ENCODE results near the gene ALKAL2. TPM values are rescaled to one million over a fixed set of nuclear protein-coding genes. Genes with fewer than 3 reads are reported as not detected.

Gene ALKAL2
- polyA plus RNA-seq, 12 donors, result 0.57 to 2.1 (median 1.3) TPM; not detected in 2

GRCh38 chr2:295090-295489, 7.2 kb upstream of the ALKAL2 start:
- no peak for DNase-seq

- peak; percentile 86 for DNase-seq
Observed at GRCh38 chr2:290090-290722, 2.3 kb upstream of the ALKAL2 start.

DNA sequence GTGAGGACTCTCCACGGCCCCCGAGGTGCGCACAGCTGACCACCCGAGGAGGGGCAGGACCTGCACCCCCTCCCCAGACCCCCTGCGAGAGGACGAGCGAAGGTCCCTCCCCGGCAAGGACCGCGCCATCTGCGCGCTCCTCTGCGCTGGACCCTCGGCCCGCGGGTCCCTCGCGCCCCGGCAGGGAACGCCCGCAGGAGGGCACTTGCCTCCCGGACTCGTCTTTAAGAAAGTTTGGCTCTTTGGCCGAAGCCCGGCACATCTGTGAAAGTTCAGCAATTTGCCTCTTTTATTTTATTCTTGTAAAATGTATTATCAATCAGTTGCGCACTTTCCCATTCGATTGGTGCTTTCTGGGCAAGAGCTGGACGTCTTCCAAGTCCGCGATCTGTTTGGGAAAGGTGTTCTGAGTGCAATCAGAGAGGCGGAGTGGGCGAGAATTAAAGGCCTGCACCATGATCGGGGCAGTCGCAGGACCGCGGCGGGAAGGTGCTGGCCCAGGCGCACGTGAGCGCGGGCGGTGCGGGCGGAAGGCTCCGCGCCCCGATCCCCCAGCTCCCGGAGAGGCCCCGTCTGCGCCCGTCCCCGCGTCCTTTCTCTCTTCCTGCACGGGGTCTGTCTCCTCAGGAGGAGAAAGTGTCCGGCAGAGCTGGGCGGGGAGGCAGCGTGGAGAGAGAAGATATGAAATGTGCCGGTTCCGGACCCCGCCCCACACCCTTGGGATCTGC, 1.6 kb upstream of the ALKAL2 start:
- peak; percentile 17 for DNase-seq

DNA sequence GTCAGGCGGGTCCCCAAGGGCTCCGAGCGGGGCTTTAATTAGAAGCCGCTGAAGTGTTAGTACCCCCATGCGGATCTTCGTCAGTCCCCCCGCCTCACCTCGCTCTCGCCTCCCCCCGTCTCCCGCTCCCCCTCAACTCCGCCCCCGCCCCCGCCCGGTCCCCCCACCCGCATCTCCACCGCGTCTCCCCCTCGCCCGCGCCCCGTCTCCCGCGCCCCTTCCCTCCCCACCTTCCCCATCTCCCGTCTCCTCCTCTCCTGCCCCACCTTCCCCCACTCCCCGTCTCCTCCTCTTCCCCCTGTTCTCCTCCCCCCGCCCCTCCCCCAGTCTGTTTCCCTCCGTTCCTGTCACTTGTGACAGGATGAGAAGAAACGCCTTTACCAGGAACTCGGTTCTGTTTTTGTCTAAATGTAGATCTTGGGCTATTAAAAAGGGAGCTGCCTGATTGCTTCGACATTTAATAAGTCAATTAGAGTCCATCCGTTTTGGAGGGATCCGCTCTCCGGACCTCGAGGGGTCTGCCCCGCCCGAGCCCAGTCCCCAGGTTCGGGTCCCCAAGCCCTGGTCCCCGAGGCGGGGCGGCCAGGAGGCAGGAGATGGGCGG, 969 bp upstream of the ALKAL2 start:
- DNase-seq, result no peak

GRCh38 chr2:287471-287885, 413 bp downstream of the ALKAL2 start:
- peak; percentile 31 for DNase-seq

- no peak for DNase-seq
Observed at GRCh38 chr2:286774-287392, 1.0 kb downstream of the ALKAL2 start.

- DNase-seq, result no peak
Observed at GRCh38 chr2:286035-286434, 1.9 kb downstream of the ALKAL2 start.

DNA sequence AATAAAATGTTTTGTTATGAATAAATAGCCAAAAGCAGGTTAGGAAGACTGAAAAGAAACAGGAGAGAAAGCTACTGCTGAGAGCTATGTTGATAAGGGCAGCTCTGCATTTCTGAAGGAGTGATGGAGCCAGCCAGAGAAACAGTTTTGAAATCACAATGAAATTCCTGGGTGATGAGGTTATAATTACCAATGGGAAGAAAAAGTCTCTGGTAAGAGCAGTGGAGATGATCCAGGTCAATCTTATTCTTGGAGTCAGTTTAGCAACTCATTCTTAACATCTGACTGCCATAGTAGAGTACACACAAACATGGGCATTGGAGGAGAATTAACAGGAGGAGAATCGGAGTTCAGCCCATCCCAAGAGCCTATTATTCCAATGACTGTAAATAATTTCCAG, 2.4 kb downstream of the ALKAL2 start:
- no peak for DNase-seq

GRCh38 chr2:284896-285492, 2.9 kb downstream of the ALKAL2 start:
- DNase-seq, result no peak

DNA sequence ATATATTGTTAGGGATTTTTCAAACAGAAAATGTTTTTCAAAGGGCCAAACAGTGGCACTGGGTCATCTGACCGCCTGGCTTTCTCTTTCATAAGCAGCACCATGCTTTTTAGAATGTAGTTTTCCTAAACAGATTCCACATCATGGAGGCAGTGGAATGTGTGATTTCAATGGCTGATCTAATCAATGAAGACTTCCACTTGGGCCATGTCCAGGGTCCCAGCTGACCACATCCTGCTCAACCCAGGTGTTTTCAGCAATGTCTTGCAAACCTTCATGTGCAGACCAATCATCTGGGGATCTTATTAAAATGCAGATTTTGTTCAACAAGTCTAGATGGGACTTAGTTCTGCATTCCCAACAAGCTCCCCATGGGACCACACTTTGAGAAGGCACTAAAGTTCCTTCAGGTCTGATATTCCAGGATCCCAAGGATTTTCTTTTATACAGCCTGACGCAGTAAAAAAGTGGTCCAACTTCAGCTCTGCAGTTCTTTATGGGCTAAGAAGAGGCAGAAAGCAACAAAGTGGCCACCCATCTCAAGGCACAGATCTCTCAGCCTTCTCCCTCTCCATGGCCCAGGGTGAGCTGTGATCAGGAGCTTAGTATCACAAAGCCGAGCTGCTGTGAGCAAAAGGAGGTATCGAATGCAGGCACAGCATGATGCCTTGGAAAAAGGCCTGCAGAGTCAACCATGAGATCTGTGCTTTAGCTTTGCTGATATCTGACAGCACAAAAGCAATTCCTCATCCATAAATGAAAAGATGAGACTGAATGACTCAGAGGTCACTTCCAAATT, 3.7 kb downstream of the ALKAL2 start:
- DNase-seq, result no peak

DNA sequence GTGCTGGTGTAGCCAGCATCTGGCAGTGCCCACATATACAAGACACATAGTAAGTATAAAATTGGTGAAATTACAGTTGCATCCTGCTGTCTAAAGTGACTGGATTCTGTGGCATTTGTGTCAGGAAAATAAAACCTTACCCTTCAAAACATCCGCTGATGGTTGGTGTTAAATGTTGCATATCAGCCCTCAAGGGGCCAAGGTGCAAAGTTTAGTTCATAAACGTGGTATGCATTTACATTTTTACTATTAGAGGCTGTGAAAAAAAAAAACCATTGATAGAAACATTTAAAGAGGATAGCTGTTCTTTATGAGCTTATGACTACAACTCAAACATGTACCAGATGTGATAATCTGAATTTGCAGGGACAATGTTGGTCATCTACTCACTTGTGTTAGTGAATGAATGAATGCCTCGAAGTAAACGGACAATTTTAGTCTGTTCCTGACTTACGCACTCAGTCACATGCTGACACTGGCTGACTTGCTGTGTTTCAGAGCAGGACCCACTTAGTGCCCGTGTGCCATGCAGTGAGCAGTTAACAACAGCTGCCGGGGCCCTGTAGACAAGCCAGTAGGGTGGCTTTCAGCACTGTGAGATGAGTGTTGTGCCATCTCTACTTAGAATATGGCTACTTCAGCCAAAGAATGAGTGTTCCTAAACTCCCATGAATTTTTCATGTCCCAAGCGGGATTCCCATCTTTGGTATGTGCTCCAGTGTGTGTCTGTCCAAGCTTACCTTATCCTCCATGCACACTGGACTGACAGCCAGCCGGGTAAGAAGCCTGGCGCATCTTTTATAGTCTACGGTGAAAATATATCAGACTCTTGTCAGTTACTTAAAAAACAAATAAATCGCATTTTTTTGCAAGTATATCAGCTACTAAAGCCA, 5.3 kb downstream of the ALKAL2 start:
- DNase-seq, result no peak

GRCh38 chr2:281381-281780, 6.5 kb downstream of the ALKAL2 start:
- no peak for DNase-seq

DNA sequence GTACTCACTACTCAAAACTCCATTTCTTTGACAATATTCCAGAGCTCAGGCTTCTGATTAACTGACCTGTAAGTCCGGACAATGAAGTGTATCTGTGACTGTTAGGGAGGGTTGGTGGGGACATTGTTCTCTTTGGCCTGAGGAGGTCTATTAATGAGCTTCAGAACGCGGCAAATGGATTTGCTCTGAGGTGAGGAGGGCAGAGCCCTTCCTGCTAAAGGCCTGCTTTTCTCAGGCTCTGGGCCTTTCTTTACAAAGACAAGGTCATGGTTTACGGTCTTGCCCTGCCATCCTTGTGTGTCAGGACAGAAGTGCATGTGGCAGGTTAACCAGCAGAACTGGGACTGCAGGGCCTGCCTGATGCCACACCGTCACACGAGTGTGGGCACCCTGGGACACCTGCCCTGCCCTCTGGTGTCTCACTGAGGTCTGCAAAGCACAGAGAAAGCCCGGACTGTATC, 7.2 kb downstream of the ALKAL2 start:
- no peak for DNase-seq

DNA sequence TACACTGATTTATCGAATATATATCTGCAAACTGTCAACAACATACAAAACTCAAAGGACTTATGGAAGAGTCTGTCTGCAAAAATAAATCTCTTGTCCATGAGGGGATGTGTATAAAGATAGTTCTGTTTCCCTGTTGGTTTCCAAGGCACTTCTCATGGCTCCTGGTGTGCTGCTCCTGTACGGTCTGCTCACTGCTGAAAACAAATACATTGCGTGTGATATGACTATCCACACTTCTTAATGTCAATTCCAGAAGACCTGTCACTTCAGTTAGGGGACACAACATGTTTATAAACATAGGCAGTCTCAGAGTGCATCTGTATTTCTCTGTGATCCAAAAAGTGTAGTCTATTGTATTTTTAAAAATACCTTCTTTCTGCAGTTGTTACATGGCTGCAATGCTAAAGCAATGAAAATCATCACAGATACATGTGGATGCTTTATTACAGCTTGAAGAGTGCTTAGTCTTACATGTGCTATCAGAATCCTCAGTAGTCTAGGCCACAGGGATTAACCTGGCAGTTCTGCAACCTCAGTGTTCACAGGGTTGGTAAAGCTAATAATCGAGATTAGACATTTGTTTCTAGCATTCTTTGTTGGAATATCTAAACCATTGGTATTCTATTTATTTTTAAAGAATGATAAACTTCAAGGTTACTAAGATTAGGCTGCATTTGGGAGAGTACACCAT, 7.8 kb downstream of the ALKAL2 start:
- DNase-seq, result no peak

DNA sequence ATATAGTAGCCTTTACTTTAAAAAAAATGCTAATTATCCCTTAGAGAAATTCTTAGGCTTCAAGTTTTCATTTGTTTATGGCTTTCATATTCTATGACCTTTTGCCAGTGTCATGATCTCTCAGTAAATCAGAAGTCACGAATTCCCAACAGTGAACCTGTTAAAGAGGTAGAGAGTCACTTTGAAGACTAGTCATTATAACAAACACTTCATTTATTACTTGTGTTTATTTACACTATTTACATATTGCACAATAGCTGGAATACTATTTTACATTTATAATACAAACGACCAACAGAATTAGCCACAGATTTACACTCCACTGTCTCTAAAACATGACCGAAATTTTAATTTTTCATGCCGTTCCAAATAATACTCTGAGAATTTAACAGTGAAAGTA, 8.5 kb downstream of the ALKAL2 start:
- no peak for DNase-seq

DNA sequence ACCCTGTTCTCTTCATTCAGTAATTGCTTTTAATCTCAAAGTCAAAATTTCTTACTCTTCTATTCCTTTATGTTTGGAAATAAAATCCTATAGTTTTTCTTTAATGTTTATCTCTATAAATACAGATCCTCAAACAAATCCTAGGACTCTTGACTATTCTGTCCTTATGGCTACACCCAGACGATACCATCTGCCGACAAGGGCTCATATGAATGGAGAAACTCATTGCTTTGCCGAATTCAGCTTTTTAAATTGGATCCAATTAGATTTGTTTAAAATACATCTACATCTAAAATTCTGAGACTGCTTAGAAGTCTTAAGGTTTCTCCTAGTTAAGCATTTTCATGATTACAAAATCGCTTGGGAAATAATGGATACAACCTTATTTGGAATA, 9.0 kb downstream of the ALKAL2 start:
- no peak for DNase-seq

- no peak for DNase-seq
Observed at GRCh38 chr2:278312-278926, 9.5 kb downstream of the ALKAL2 start.

- no peak for DNase-seq
Observed at GRCh38 chr2:275466-275865, 12.4 kb downstream of the ALKAL2 start.

- no peak for DNase-seq
Observed at GRCh38 chr2:274503-274902, 13.4 kb downstream of the ALKAL2 start.
